Right renal cortex interstitium (tissue), 3 donors: Measurements from ENCODE around the gene CELF4. TPM values are rescaled to one million over a fixed set of nuclear protein-coding genes. Genes with fewer than 3 reads are reported as not detected.

Source experiments
- DNase-seq, 3 donors: peaks; one replicate each; pipeline ENCODE4 v3.0.0-alpha.2; 2013; ENCODE audit warnings: low read depth in 3 of 3, low spot score in 2 of 3
- polyA plus RNA-seq, 3 donors: library from polyadenylated mRNA; unstranded; fragments of 120-200 nt; gene quantifications; one replicate each; pipeline ENCODE4 v1.2.1, GENCODE V29; 2013; ENCODE audit not compliant: insufficient read length in 3 of 3

Gene CELF4
- polyA plus RNA-seq, 3 donors: 2.1 to 2.3 (median 2.2) TPM

GRCh38 chr18:37529863-37530262, 35.7 kb downstream of the CELF4 start:
- DNase-seq: no peak

- no peak for DNase-seq
Measured at GRCh38 chr18:37529296-37529695, 36.3 kb downstream of the CELF4 start.

GRCh38 chr18:37527395-37527794, 38.2 kb downstream of the CELF4 start:
- no peak for DNase-seq

GRCh38 chr18:37525262-37525585, 40.4 kb downstream of the CELF4 start:
- DNase-seq: no peak

DNA sequence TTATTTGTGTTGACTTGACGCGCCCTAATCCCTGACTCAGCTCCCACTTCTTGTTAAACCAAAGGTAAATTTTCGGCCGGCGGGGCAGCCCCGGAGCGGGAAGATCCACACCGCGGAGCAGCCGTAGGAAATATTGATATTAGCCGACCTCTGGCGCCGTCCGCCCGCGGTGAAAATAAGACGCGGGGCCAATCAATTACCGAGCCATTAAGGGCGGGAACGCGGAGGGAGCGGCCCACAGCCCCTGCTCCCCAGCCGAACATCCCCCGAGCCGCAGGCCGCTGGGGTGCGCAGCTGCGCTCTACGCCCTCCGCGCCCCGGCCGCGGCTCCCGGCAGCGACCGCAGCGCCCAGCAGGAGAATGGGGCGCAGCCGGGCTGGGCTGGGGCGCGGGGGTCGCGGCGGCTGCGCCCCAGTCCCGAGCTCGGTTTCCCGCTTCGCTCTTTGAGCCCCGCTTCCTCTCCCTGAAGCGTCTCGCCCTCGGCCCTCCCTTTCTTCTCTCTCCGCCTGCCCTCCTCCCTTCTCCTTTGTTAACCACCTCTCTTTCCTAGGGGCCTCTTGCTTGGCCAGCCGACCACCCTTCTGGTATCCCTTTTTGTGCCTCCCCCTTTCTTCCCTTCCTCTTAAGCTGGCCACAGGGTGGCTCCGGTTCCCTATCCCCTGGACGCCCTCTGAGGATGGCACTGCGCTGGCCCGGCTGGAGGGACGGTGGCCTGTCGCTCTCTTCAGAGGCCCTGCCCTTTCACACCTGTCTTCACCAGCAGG, 40.9 kb downstream of the CELF4 start:
- no peak for DNase-seq

GRCh38 chr18:37524139-37524497, 41.5 kb downstream of the CELF4 start:
- DNase-seq: no peak

DNA sequence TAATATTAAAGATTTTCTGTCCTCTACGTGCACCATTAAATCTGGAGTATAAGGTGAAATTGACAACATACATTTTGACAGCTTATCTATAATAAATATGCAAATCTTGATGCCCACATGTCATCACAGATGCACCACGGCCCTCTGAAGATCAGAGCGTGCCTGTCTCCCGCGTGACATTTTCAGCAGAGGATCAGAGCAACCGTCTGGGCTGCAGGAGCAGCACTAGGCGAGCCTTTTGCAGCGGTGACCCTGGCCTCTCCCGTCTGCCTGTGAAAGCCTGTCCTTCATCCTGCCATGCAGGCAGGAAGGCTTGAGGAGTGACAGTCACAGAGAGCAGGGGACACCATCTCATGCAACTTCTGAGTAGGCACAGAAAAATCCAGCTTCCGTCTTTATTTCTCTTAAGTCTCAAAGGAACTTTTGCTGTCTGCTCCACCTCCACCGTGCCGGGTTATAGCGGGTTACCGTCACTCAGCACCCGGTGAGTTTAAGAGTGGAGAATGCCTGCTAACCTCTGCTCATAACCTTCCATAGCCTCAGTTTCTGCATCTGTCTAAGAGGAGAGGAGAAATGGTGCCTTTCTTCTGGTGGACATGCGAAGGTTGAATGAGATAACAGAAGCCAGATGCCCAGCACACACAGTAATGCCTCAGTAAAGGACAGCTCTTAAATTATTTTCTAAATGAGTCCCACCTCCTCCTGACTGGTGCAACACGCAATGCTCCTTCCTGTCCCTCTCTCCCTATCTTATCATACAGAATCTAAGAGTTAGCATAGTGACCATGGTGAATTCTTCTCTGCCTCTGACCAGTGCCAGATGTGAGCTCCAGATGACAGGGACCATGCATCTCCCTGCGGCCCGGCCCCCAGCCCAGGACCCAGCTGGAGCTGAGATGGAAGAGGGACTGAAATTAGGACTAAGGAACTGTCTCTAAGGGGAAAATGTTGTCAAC, 43.8 kb downstream of the CELF4 start:
- no peak for DNase-seq

DNA sequence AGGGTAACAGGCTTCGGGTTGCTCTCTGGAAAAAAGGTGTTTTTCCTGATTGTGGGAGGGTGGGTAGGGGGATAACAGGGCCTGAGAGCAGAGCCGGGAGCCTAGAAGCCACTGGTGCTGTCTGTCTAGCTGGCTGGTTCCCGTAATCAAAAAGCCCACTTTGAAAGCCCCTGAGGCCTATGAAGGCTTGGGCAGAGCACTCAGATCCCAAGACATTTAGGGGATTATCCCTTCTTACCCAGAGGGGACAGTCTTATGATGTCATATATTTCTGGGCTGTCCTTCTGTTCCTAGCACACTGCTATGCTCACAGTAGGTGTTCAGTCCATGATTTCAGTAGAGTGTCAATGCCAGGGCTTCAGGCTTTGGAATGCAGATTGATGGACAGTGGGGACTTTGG, 45.1 kb downstream of the CELF4 start:
- no peak for DNase-seq

GRCh38 chr18:37519510-37520135, 46.0 kb downstream of the CELF4 start:
- no peak for DNase-seq

DNA sequence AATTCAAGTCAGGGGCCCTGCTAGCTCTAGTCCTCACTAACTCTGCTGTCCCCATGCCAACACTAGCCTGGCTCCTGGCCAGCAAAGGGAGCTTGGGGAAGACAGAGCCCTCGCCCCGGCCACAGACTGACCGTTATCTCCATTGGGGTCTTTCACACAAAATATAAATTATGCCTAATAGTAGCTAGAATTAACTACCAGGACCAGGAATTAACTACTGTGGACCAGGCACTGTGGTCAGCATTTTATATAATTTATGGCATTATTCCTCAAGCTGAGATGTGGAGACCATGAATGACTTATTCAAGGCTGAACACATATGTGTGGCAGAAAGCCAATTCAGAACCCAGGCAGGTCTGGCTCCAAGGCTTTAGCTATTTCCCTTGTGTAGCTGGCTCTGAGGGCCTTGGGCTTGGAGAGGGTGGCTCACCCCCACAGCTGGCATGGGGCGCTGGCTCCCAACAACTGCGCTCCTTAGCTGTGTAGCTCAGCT, 49.2 kb downstream of the CELF4 start:
- no peak for DNase-seq

DNA sequence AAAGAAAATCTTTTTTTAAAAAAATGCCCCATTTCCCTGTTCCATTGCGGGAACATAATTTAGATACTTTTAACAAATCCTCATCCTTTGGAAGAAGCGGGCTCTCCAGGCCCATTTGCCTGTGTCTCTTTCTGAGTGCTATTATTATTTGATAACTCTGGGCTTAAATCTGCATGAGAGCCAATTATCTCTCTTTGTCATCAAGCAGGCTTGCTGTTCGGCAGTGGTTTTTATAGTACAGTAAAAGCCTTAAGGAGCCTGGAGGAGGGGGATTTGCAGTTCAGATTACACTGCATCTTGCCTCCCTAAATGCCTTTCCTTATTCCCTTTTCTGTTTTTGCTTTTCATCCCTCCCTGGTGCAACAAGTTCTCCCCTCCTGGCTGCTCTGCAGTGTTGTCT, 50.6 kb downstream of the CELF4 start:
- no peak for DNase-seq

DNA sequence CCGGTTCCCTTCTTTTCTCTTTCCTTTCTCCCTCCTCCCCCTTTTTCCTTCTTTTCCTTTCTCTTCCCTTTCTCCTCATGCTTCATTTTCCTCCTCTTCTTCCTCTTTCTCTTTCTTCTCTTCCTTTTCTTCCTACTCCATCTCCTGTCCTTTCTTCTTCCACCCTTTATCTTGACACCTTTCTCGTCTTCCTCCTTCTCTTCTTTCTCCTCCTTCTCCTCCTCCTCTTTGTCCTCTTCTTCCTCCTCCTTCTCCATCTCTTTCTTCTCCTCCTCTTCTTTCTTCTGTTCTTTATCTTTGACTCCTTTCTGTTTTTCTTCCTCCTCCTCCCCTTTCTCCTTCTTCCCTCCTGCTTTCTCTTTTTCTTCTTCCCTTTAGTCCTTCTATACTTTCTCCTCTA, 53.2 kb downstream of the CELF4 start:
- no peak for DNase-seq

DNA sequence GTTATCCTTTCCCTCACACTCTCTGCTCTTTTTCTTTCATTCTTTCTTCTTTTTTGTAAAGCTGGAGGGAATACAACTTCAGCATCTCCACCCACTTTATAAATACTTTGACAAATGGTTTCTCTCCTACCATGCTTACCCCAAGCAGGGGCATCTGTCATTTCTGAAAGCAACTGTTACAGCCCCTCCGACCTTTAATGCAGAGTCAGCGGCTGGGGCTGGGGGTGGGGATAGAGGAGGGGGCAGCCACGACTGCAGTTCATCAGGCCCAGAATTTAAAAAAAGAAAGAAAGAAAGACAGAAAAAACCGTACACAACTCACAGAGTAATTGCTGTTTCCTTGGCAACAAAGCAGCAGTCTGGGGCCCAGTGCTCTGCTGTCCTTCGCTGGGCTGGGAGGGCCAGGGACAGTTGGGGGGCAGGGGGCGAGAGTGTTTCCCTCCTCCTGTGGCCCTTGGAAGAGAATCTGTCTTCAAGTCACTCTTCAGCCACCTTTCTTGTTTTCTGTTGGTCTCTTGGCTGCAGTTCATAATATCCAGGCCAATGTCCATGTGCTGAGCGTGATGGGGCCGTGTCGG, 53.8 kb downstream of the CELF4 start:
- DNase-seq: no peak

DNA sequence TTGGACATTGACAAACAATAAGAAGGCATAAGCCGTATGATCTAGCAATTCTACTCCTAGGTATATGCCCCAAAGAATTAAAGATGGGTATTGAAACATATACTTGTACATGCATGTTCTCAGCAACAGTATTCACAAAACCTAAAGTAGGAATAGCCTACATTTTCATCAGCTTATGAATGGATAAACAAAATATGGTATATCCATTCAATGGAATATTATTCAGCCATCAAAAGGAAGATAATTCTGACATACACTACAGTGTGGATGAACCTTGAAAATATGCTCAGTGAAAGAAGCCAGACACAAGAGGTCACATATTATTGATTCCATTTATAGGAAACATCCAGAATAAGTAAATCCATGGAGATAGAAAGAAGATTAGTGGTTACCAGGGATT, 56.0 kb downstream of the CELF4 start:
- no peak for DNase-seq

DNA sequence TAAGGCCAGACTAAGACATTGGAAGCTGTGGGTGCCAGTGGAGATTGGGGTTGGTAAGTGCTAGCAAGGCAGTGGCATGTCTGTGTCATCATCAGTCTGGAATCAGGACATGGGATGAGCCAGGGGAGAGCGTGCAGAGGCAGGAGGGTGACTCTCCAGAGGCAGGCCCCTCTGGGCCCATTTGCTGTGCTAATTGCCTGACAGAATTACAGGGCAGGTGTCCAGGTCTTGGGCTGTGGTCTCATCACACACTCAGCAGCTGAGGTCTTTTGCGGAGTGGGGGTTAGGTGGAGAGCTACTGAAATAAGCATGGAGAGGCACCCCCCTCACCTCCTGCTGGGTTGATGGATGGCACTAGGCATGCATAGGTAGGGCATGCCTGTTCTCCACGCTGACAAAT, 57.4 kb downstream of the CELF4 start:
- no peak for DNase-seq

- DNase-seq: no peak
Measured at GRCh38 chr18:37507239-37507638, 58.4 kb downstream of the CELF4 start.

DNA sequence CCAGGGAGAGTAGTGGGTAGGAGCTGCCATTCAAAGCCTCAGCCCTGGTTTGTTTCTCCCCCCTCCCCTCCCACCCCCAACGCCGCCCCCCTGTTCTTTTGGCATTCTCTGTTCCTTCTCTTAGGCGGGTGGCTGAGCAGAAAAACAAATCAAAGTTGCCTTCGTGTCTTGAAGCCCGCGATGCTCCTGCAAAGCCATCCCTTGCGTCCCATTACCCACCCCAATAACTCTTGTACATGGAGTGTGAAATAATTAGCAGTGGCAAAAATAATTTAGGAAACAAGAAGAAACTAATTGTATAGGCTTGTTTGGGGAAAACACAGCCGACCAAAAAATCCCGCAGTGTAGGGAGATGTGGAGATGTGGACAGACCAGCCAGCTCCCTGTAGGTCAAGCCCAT, 59.6 kb downstream of the CELF4 start:
- no peak for DNase-seq

- DNase-seq: no peak
Measured at GRCh38 chr18:37505321-37505720, 60.3 kb downstream of the CELF4 start.

GRCh38 chr18:37502601-37503000, 63.0 kb downstream of the CELF4 start:
- no peak for DNase-seq

DNA sequence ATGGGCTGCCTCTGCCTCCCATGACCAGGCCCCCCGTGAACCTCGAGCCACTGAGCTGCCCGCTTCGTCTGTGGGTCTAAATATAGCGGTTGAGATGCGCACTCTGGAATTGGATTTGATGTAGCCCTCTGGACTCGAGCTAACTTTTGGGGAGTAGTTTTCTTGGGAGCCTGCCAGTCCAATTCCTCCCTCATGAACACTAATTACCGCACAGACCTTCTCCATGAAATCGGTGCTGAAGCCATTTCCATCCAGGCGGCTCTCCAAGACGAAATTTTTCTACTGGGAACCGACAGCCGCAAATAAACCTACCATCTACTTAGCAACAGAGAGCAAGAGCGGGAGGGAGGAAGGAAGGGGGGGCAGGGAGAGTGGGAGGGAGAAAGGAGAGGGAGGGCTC, 63.6 kb downstream of the CELF4 start:
- DNase-seq: no peak

DNA sequence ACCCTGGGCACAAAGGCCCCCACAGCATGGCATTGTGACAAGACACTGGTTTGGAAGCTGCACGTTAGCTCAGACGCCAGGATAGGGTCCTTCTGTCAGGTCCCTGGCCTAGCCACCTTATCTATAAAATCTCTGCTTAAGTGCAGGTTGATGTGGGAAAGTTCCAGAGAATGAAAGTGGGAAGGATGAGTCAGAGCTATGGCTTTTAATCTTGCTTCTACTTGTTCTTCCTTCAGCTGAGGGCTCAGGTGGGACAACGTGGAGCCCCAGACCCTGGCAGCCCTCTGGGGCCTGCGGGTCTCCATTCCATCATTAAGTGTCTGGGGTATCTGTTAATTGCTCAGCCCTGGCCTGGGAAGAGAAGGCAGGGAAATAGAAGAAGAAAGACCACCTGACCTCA, 64.5 kb downstream of the CELF4 start:
- no peak for DNase-seq
